GM19372 (cell line): Measurements from ENCODE around the gene TFE3.

Source experiments
- ATAC-seq: cut with Tn5 transposase; IDR thresholded peaks from one replicate; pipeline ENCODE4 v1.9.1; 2021; ENCODE audit warnings: mild to moderate bottlenecking, low read depth, moderate library complexity; ENCODE audit not compliant: unreplicated experiment

The TFE3 gene

GRCh38 chrX:49043220-49043986, at the start of gene TFE3:
Gene TFE3 (minus strand): TSS chrX:49043357. CDS start chrX:49043226, 131 bp downstream.
- peak; percentile 94 for ATAC-seq

GRCh38 chrX:49089553-49089952, 46.4 kb upstream of the TFE3 start:
- ATAC-seq = no peak

GRCh38 chrX:49082271-49082871, 39.2 kb upstream of the TFE3 start:
- no peak for ATAC-seq

GRCh38 chrX:49079489-49080428, 36.6 kb upstream of the TFE3 start, which contains the start of gene WDR45:
Gene WDR45 (minus strand): TSS chrX:49079887. CDS start chrX:49078095, 1,792 bp downstream.
- no peak for ATAC-seq

GRCh38 chrX:49077941-49078340, 34.8 kb upstream of the TFE3 start:
- no peak for ATAC-seq

- ATAC-seq = no peak
These were observed 32.2 kb upstream of the TFE3 start for GRCh38 chrX:49075347-49075746.

GRCh38 chrX:49073601-49074575, 30.7 kb upstream of the TFE3 start, which contains the start of gene PRAF2:
Gene PRAF2 (minus strand): TSS chrX:49074002. CDS start chrX:49073987, 15 bp downstream.
- peak; percentile 97 for ATAC-seq

GRCh38 chrX:49072712-49073095, 29.5 kb upstream of the TFE3 start:
- no peak for ATAC-seq

- ATAC-seq = no peak
These were observed 28.9 kb upstream of the TFE3 start for GRCh38 chrX:49071877-49072711.

GRCh38 chrX:49070988-49071387, 27.8 kb upstream of the TFE3 start:
- no peak for ATAC-seq

- ATAC-seq = no peak
These were observed 25.9 kb upstream of the TFE3 start for GRCh38 chrX:49069038-49069437.

- ATAC-seq = no peak
These were observed 24.3 kb upstream of the TFE3 start for GRCh38 chrX:49067285-49068120.

GRCh38 chrX:49066690-49067089, 23.5 kb upstream of the TFE3 start:
- ATAC-seq = no peak

GRCh38 chrX:49066278-49066677, 23.1 kb upstream of the TFE3 start:
- ATAC-seq = no peak

- ATAC-seq = no peak
These were observed 21.6 kb upstream of the TFE3 start for GRCh38 chrX:49064735-49065134.

GRCh38 chrX:49064303-49064702, 21.1 kb upstream of the TFE3 start:
- no peak for ATAC-seq

- ATAC-seq = no peak
These were observed 20.6 kb upstream of the TFE3 start for GRCh38 chrX:49063715-49064114.

- no peak for ATAC-seq
These were observed 18.8 kb upstream of the TFE3 start for GRCh38 chrX:49061916-49062315.
